Activated CD4-positive, alpha-beta T cell treated with anti-CD3 and anti-CD28 coated beads for 48 hours (primary cell): Measurements from ENCODE around the gene TIFAB.

Experiments used
- DNase-seq: peaks from one replicate; pipeline ENCODE4 v3.0.0-alpha.2; 2020

The TIFAB gene

DNA sequence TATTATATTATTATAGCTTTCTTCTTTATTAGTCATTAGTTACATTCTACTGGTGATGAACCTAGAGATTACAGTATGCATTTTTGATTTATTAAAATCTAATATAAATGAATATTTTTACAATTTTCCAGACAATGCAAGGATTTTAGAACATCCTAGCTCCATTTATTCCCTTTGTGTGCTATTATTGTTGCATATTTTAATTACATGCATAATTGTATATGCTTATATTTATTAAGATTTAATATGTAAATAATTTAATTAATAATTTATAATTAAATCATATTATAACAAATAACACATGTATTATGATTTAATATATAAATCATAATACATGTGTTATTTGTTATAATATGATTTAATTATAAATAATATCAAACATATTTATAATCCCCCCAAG, 29.7 kb downstream of the TIFAB start:
- DNase-seq, result no peak

DNA sequence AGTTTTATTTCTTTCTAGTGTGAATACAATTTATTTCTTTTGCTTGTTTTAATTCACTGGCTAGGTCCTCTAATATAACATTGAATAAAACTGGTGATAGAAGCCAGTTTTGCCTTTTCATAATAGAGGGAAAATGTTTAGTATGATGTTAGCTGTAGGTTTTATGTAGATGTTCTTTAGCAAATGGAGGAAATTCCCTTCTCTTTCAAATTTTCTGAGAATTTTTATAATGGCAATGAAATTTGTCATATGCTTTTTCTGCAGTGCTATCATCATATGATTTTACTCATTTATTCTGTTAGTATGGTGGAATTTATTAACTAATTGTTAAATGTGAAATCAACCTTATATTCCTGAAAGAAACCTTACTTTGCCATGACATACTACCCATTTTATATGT, 35.1 kb downstream of the TIFAB start:
- DNase-seq, result no peak

DNA sequence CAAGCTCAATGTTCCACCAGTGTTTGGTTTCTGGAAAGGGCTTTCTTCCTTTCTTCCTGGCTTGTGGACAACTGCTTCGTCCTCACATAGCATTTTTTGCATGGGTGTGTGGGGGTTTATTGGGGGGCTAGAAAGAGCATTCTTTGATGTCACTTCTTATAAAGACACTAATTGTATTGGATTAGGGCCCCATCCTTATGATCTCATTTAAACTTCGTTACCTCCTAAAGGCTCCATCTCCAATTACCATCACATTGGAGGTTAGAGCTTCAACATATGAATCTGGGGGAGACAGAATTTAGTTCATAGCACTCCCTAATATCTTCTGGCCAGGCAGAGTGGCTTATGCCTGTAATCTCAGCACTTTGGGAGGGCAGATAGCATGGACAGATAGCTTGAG, 47.1 kb downstream of the TIFAB start:
- DNase-seq, result no peak

DNA sequence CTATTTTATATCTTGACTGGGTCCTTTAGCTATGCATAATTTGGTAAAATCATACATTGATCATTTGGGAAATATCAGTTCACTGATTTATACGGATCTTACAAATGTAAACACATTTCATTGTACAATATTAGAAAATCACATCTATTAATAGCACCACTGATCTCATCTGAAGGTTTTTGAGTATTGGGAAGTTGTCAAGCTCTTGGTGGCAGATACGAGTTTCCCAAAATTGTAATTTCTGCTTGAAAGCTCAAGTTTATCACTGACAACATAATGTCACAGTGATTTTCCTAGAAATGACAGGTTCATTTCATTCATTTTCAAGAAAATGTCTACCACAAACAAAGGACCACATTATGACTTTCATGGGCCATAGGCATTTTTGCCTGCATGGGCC, 50.1 kb downstream of the TIFAB start:
- DNase-seq, result no peak

DNA sequence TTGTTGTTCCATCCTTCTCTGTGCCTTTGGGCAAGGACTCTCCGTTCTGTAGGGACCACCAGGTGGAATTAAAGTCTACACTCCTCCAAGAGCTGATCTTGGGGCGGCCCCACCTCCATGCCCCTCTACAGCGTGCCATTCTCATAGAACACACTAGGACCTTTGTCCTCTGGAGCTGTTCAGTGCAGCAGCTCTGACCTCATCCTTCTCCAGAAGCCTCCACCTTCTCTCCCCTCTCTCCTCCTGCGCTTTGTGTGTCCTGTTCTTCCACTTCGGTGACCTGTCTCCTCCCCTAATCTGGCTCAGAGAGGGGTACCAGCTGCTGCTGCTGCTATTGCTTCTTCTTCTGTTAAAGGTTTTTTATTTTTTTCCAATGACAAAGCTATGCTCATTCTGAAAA, 51.3 kb downstream of the TIFAB start:
- no peak for DNase-seq

DNA sequence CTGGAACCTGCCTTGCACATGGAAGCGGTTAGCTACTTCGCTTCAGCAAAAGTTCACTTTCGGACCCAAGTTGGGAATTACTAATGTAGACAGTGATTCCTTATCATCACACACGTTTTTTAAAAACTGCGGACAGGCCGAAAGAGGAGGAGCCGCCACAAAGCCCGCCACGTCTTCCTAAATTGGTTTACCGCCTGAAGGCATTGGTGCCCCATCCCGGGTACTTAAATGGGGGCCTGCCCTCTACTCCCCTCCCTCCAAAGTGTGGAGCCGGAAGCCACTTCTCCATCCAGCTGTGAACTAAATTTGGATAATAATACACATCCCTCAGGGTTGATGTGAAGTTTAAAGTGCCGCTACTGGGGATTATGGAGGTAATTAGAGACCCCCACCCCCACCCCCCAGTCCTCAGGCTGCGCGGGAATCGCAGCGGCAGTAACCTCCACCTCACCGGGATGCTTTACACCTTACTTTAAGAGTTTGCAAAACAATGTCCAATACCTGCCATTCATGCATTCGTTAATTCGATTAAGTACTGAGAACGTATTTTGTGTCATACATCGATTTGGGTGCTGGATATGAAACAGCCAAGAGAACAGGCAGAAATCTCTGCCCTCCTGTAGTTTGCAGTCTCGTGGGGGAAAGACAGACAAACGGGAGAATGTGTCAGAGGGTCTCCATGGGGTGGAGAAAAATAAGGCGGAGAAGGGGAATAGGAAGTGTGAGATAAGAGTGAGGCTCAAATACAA, 52.2 kb downstream of the TIFAB start:
- no peak for DNase-seq

DNA sequence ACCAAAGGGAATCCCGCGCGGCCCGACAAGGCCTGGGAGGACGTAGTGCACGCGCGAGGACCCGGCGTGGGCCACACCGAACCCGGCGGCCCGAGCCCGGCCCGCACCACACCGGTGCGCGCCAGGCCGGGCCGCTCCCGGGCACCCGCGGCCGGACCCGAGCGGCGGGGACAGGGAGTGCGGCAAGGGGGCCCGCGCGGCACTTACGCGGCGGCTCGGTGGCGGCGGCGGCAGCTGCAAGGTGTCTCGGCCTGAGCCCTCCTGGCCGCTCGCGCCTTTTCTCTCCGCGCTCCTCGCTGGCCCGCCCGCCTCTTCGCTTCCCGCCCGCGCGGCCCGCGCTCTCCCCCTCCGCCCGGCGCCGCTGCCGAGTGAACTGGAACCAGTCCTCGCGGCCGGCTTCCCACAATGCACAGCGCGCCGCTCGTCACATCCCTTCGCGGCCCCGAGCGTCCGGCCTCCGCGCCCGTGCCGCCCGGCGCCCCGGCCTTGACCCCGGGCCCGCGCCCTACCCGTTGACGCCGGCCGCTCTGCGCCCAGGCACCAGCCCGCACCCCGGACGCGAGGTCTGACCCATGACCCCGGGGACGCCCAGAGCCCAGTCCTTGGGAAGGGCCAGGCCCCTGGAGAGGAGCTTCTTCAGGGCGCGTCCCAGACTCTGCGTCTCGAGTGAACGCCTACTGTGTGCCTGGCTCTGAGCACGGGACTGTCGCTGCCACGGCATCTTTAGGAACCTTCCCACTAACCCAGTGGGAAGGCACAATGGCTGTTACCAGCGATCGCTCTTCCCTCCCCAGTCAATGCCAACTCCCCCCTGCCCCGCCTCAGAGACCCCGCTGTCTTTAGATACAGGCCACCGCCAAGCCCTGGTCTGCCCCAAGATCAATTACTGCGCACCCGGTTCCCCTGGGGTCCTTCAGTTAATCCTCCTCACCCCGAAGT, 53.0 kb downstream of the TIFAB start, which contains the start of gene MACROH2A1:
TSS of gene MACROH2A1 (minus strand) at position 377 of the 939 bp plus-strand sequence. CDS start 10,138 bp downstream, outside the sequence.
- peak; percentile 88 for DNase-seq

DNA sequence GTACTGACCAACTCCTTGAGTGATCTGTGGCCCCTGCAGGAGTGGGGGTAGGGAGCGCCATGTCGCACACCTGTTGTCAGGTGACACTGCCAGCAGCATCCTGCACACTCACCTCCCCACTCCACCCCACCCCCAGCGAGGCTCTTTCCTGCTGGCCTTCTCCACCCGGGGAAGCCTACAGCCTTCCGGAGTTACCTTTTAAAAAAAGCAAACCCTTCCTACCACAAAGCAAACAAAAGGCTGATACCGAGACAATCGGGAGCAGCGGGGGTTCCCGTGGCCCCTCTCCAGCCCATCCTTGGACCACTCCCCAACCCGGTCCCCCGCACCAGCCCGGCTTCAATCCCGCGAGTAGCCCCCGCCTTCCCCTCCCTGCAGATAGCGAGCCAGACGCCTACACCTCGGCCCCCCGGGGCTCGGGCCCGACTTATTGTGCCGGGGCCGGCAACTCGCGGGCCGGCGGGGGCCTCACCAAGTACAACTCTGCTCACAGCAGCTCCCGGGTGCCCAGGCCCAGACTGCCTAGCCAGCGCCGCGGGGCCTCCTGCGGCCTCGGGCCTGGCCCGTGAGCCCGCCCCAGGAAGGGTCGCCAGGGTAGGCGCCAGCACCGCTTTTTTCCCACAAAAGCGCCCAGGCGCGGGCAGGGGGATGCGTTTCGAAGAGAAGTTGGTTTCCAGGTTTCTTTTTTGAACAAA, 53.8 kb downstream of the TIFAB start:
- DNase-seq, result peak; percentile 70
